ENCODE results near the gene DMD.

Gene DMD

DNA sequence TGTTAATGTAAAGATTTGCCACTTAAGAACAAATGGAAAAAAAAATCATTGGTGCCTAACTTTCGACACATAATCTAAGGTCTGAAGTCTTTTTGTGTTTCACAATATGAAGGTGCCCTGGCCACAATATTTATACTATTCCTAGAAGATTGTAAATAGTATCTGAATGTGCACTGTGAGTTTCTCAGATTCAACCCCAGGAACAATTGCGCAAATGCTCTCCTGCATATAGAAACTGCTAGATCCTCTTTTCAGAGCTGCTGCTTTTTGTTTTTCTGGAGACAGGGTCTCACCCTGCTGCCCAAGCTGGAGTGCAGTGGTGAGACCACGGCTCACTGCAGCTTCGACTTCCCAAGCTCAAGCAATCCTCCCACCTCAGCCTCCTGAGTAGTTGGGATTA lies 1659.4 kb downstream of the DMD start:
- no peak for DNase-seq (ENCODE audit: low spot score)
- TF ChIP-seq, protein P1, sequence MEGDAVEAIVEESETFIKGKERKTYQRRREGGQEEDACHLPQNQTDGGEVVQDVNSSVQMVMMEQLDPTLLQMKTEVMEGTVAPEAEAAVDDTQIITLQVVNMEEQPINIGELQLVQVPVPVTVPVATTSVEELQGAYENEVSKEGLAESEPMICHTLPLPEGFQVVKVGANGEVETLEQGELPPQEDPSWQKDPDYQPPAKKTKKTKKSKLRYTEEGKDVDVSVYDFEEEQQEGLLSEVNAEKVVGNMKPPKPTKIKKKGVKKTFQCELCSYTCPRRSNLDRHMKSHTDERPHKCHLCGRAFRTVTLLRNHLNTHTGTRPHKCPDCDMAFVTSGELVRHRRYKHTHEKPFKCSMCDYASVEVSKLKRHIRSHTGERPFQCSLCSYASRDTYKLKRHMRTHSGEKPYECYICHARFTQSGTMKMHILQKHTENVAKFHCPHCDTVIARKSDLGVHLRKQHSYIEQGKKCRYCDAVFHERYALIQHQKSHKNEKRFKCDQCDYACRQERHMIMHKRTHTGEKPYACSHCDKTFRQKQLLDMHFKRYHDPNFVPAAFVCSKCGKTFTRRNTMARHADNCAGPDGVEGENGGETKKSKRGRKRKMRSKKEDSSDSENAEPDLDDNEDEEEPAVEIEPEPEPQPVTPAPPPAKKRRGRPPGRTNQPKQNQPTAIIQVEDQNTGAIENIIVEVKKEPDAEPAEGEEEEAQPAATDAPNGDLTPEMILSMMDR (IDR thresholded peaks at IDR 0.05), result no peak
- Histone ChIP-seq H3K27ac (no peak overlapping the region), H3K4me3 (no peak overlapping the region)

DNA sequence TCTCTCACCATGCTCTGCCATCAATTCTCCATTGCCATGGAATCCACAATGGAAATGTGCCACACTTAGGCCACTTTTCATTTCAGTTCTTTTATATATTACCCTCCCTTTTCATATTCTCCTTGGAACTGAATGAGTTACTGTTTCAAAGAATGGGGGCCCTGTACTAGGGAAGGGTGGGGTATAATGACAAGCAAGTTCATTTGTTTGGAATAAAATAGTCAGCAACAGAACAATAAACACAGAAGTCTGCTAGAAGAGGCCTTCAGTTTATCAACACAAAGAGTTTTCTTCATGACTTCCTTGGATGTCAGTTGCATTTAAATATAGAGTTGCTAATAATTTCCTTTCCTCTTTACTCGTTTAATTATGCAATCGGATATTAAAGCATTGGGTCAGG lies 1661.2 kb downstream of the DMD start:
- Histone ChIP-seq H3K4me3 (no peak overlapping the region), H3K27ac (no peak overlapping the region)
- DNase-seq (ENCODE audit: low spot score), result no peak
- TF ChIP-seq, protein P1 (IDR thresholded peaks at IDR 0.05), result no peak

DNA sequence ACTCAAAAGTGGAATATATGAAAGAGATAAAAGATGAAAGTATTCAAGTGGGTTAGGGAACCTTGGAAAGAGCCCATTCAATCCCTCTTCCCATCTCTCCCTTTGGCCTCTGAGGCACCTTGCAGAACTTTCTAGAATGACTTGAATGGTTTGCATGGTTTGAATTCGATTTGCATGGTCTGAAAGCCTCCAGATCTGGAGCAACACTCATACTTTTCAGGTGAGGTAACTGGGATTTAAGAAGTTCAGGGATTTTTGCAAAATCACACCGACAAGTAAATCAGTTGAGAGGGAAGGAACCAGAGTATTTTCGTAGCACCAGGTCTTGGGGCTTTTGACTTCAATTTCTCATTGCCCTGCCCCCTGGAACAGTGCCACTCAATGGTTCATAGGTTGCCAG lies 1663.5 kb downstream of the DMD start:
- DNase-seq (ENCODE audit: low spot score), result no peak
- no peak overlapping the region for H3K4me3 ChIP-seq
- TF ChIP-seq, protein P1 (IDR thresholded peaks at IDR 0.05), result no peak
- no peak overlapping the region for H3K27ac ChIP-seq

- Histone ChIP-seq H3K27ac (no peak overlapping the region), H3K4me3 (no peak overlapping the region)
- no peak for DNase-seq (ENCODE audit: low spot score)
- TF ChIP-seq, protein P1 (IDR thresholded peaks at IDR 0.05), result no peak
These were observed 1663.9 kb downstream of the DMD start for GRCh38 chrX:31547416-31547815.

- TF ChIP-seq, protein P1 (IDR thresholded peaks at IDR 0.05), result no peak
- H3K27ac ChIP-seq, result no peak overlapping the region
- DNase-seq (ENCODE audit: low spot score), result no peak
- no peak overlapping the region for H3K4me3 ChIP-seq
These were observed 1665.2 kb downstream of the DMD start for GRCh38 chrX:31546126-31546525.

GRCh38 chrX:31545726-31546125 lies 1665.6 kb downstream of the DMD start:
- TF ChIP-seq, protein P1 (IDR thresholded peaks at IDR 0.05), result no peak
- DNase-seq (ENCODE audit: low spot score), result no peak

GRCh38 chrX:31545191-31545590 lies 1666.2 kb downstream of the DMD start:
- no peak overlapping the region for H3K27ac ChIP-seq
- no peak for DNase-seq (ENCODE audit: low spot score)
- H3K4me3 ChIP-seq, result no peak overlapping the region
- TF ChIP-seq, protein P1 (IDR thresholded peaks at IDR 0.05), result no peak

More at GRCh38 chrX:31545726-31546125, 1665.6 kb downstream of the DMD start:
- no peak overlapping the region for H3K4me3 ChIP-seq
- H3K27ac ChIP-seq, result no peak overlapping the region
